ENCODE measurements around the gene RBP7.

RBP7 gene

DNA sequence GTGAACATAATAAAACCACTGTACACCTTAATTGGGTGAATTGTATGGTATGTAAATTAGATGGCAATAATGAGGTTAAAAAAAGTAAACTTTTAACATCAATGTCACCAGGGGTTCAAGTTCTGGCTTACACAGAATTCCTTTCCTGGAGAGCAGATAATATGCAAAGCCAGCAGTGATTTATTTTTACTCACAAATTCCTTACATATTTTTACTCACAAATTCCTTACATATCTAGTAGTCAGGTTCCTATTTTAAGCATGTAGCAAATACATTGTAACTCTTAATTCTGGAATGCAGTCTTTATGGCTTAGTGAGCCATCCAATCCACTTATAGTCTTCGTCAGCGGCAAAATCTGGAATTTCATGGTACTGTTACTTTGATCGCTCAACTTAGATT lies 34.4 kb downstream of the RBP7 start:
- DNase-seq: no peak

DNA sequence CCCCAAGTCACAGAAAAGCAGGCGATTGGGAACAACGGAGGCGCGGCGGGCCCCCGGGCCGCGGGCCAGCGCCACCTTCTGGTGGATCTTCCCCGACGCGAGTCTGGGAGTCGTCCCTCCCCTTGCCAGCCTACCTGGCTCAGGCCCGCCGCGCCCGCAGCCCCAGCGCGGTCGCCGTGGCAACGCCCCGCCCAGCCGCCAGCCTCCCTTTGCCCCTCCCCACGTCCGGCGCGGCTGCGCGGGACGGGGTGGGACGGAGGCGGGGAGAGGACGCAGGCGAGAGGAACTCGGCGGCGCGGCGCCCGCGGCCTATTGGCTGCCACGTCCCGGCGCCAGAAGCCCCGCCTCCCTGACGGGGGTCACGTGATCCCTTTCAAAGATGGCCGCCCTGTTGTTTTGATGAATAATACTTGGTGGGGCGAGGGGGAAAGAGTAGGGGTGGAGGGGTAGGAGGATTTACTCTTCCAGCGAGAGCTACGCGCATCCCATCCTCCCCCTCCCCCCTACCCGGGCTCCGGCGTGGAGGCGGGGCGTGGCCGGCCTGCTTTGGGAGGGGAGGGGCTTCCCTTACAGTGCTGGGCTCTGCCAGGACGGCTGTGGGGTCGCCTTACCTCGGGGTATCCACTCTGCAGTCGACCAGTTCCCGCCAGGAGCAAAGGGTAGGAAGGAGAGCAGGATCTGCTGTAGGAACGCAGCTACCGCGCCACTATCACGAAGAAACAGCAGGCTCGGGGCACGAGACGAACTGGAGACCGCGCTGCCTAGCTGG lies 35.7 kb downstream of the RBP7 start, which contains the start of gene UBE4B:
Gene UBE4B, plus strand, starts transcription at position 369 of the 769 bp plus-strand sequence. CDS start 713 bp downstream, outside the sequence.
- DNase-seq: peak; percentile 98 to 99

DNA sequence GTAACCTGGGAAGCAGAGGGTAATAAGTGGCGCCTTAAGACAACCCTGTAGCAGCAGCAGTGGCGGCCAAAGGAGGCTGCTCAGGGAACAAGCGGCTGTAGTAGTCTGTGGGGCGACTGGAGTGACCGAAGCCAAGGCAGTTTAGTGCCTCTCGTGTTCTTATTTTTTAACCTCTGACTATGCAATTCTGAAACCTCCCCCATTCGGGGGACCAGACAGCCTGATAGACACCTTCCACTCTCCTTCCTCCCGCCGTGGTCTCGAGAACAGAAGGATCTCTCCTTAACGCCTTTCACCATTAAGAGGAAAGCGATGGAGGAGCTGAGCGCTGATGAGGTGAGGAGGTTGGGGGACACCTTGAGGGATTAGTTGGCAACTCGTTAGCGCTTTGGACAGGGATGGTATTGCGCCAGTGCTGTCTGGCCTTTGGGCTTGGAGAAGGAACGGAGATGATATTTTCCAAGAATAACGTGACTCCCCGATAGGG lies 36.4 kb downstream of the RBP7 start:
- DNase-seq: peak; percentile 20 to 42

DNA sequence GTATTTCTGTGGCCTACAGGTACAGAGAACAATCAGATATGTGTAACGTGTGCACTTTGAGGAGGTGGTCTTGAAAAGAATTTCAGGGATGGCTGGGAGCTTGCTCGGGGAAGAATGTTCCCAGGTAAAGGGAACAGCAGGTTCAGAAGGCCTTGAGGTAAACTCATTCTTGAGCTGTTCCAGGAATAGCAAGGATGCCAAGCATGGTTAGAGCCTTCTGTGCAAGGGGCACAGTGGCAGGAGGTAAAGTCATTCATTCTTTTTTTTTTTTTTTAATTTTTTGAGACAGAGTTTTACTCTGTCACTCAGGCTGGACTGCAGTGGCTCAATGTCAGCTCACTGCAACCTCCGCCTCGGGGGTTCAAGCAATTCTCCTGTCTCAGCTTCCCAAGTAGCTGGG lies 45.7 kb downstream of the RBP7 start:
- no peak for DNase-seq

DNA sequence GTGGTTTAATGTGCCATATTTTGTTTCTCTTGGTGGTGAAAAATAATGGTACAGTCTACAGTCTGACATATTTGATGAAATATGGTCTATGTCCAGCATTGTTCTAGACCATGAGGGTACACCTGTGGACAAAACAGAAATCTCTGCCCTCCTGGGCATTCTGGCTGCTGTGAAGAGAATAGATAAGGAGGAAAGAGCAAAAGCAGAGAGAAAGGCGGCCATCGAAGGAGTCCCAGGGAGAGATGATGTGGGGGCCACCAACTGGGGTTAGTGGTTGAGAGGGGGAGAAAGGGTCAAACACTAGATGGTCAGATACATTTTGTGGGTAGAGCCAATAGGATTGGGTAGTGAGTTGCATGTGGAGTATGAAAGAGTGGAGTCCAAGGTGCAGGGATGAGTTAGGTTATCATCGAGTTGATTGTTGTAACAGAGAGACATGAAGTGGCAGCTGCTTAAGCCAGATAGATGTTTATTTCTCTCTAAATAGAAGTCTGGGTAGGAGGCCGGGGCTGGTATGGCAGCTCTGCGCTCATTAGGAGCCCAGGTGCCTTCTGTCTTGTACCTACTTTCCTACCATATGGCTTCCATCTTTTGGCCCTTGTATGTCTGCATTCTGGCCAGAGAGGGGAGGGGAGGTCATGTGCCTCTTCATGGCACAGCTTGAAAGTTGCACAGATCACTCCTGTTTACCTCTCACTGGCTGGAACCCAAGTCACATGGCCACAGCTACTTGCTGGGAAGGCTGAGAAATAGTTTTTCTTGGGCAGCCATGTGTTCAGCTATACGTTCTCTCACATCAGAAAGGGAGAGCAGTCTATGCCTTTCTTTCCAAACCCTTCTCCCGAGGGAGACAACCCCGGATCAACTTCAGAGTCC lies 48.7 kb downstream of the RBP7 start:
- DNase-seq: no peak

DNA sequence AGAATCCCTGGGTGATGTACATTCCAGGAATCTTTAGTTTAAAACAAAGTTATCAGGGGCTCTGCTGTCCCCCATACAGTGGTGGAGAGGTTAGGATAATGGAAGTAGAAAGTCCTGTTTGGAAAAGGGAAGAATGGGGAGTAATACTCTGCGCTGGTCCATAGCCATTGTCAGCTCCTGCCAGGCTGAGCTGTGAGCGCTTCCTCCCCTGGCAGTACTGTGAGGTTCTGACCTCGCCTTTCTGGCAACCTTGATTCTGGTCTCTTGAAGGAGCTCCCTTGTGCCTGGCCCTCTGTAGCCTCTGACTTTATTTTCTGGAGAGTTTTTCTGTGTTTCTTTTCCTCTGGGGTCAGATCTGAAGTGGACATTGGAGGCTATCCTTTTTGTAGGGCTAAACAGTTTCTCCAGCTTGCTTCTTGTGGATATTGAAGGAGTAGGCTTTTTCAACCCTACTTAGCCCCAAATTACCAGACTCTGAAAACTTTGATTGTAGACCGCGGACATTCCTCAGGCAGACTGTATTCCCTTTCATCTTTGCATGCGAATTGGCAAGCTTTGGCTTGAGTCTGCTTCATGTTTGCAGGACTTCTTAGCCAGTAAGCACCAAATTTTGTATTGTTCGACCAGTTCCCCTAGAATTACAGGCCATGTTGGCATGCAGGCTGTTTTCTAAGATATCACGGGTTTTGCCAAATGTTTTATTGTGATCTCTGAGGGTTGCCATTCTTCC lies 49.5 kb downstream of the RBP7 start:
- DNase-seq: no peak

DNA sequence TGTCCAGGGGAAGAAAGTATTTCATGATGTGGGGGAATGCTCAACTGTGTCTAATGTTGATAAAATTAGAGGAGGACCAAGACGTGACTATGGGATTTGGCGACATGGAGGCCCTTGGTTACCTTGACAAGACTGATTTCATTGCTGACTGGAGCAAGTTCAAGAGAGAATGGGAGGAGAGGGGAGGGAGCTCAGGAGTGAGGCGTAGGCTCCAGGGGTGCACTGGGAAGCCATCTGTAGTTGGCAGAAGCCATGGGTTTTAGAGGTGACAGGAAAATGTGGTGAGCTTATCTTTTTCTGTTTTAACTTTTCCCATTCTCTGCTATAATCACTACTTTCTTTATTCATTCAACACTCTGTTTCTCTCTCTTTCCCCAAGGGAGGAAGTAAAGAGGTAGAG lies 51.6 kb downstream of the RBP7 start:
- no peak for DNase-seq

DNA sequence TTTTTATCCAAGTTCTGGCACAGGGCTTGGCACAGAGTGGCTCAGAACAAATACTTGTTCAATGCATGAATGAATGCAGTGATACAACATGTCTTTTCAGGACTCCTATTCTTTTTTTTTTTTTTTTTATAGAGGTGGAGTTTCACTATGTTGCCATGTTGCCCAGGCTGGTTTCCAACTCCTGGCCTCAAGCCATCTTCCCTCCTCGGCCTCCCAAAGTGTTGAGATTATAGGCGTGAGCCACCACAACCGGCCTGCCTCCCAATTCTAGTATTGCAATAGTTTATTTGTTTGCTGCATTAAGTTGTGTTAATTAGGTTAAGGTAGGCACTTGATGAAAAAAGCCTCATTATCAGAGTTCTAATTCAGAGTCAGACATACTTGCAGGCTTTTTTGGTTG lies 53.6 kb downstream of the RBP7 start:
- no peak for DNase-seq

DNA sequence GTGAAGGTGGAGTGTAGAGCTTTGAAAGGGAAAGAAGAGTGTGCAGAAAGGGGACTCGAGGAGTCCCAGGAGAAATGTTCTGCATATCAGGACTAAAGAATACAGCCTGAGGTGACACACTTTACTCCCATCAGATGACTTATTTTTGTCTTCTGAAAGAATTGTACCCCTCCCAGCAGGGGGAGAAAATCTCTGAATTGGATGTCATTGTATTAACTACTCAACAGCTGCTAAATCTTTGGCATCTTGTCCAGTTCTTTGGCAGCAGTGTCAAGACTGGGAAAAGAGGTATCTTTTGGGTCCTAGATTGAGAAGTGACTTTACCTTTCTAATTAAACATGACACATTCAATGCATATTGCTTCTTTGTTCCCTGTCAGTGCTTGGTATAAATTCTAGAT lies 54.6 kb downstream of the RBP7 start:
- DNase-seq: no peak

DNA sequence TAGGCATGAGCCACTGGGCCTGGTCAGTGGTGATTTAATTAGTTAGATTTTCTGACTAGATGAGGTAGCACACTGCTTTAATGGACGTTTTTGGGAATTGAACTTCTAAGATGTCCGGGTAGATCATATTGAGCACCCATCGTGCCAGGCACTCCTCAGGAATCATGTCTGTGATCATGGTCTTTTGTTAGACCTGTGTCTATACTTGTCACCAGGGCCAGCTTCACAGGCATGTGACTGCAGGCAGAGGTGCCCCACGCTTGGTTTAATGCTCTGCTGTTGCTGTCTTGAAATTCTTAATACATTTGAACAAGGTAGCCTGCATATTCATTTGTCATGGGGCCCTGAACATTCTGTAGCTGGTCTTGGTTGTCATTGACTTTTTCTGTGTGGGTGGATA lies 55.3 kb downstream of the RBP7 start:
- no peak for DNase-seq

DNA sequence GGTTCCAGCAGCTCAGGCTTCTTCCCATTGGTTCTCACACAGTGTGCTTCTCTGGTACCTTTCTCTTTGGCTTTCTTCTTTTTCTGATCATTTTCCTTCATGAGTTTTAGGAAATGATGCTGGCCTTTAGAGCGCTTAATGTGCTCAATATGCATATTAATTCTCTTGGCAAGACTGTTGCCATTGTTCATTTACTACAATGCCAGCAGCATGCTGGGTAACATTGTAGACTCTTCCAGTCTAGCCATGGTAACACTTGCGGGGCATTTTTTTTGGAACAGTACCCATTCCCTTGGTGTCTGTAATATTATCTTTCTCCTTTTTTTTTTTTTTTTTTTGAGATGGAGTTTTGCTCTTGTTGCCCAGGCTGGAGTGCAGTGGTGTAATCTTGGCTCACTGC lies 57.4 kb downstream of the RBP7 start:
- DNase-seq: no peak

DNA sequence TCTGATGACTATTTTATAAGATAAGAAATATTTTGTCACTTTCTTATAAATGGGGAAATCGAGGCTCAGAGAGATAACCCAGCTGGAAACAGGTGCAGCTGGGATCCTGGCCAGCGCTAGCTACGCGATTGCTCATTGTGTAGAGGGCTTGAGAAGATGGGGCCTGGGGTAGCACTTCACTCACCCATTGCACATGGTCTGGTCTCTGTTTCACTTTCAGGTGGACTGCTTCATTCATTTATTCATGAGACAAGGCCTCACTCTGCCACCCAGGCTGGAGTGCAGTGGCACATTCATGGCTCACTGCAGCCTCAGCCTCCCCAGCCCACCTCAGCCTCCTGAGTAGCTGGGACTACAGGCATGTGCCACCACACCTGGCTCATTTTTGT lies 59.6 kb downstream of the RBP7 start:
- DNase-seq: no peak

DNA sequence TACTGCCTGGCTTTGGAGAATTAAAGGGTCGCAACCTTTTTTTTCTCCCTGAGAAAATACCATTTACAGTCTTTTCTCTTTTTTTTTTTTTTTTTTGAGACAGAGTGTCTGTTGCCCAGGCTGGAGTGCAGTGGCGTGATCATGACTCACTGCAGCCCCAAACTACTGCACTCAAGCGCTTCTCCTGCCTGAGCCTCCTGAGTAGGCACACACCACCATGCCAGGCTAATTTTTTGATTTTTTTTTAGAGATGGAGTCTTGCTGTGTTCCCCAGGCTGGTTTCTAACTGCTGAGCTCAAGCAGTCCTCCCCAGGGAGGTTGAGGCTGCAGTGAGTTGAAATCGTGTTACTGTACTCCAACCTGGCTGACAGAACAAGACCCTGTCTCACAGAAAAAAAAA lies 60.3 kb downstream of the RBP7 start:
- peak; percentile 43 to 65 for DNase-seq

DNA sequence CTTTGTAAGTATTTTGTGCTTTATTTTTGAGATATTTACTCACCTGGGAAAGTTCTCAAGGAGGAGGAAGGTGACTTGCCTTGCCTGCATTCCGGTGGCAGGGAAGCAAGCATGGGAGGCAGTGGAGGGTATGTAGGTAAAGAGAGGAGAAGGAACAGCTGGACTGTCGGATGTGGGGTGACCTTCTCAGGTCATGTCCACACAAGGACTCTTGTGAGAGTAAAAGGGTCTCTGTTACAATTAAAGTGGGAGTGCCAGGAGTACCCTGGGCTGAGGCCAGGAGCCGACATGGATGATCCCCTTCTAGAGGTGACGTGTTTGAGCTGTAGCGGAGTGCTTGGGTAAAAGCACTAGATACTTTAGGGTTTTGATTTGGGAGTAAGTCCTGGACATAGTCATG lies 60.8 kb downstream of the RBP7 start:
- DNase-seq: no peak

DNA sequence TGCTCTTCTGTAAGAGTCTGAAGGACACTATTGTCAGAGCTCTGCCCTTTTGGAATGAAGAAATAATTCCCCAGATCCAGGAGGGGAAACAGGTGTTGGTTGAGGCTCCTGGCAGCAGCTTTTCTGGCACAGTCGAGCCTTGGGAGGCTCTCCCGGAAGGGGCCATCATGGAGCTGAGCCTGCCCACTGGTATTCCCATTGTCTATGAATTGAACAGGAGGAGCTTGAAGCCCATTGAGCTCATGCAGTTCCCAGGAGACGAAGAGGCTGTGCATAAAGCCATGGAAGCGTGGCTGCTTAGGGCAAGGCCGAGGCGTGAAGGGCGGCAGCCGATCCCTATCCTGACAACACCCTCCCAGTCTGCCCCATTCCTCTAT lies 62.3 kb downstream of the RBP7 start:
- no peak for DNase-seq

DNA sequence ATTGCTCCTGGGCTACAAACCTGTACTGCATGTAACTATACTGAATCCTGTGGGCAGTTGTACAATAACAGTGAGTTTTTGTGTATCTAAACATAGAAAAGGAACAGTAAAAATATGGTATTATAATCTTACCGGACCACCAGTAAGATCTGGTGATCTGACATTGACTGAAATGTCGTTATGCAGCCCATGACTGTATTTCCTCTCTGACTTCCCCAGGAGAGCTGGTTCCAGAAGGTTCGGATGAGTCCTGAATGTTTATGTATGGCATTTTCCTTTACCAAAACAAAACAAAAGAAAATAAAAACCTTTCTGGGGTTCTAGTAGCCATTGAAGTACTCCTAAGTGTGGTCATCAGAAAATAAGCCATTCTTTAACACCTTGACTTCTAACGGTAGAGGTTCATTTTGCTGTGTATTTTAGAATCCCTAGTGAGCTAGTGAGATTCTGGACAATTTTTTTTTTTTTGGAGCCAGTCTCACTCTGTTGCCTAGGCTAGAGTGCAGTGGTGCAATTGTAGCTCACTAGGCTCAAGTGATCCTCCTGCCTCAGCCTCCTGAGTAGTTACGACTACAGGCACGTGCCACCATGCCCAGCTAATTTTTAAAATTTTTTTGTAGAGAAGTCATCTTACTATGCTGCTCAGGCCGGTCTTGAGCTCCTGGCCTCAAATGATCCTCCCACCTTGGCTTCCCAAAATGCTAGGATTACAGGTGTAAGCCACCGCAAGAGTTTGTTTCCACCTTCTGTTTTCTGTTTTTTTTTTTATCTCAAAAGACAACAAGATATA lies 63.5 kb downstream of the RBP7 start:
- no peak for DNase-seq

DNA sequence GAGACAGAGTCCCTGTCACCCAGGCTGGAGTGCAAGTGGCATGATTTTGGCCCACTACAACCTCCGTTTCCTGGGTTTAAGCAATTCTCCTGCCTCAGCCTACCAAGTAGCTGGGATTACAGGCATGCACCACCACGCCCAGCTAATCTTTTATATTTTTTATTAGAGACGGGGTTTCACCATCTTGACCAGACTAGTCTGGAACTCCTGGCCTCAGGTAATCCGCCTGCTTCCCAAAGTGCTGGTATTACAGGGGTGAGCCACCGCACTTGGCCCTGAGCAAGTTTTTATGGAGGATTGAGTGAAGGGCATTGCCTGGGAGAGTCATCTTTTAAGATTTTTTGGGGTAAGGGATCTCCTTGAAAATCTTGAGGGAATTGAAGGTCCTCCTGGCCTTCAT lies 64.2 kb downstream of the RBP7 start:
- no peak for DNase-seq

DNA sequence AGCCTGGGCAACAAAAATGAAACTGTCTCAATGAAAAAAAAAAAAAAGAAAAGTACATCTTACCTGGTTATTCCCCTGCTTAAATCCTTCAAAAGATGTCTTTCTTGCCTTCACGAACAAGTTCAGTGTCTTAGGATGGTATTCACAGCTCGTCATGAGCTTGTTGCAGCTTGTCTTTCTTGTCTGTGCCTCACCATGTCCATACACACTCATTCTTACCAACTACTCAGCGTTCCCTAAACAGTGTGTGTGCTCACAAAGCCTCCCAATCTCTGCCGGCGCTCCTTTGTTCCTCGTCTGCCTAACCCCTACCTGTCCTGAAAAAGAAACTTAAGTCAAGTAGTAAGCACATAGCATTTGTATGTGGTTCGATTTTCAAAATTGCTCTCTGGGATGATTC lies 66.8 kb downstream of the RBP7 start:
- DNase-seq: no peak

DNA sequence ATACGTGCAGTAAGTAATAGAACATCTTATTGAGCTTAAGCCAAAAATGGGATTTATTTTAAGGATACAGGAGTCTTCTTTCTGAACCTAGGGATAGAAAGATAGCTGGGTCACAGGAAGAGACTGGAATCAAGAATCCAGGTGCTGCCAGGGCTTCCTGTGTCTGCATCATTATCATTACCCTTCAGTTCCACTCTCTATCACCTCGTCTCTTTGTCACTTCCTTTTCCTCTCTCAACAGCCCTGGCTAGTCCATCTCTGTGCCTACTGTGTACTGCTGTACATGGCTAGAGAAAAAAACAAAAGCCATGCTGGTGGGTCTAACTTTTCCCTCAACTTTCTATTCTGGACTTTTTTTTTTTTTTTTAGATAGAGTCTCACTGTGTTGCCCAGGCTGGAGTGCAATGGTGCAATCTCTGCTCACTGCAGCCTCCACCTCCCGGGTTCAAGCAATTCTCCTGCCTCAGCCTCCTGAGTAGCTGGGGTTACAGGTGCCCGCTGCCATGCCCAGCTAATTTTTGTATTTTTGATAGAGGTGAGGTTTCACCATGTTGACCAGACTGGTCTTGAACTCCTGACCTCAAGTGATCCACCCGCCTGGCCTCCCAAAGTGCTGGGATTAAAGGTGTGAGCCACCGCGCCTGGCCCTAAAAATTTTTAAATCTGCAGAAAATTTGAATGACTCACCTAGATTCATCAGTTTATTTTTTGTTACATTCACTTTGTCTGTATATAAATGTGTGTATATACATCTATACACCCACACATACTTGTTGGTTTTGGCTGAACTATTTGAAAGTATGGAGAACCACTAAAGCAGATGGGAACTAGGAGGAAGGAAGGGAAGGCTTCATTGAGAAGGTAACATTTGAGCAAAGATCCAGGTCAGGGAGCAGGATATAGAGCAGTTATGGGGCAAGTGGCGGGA lies 67.7 kb downstream of the RBP7 start:
- DNase-seq: no peak

DNA sequence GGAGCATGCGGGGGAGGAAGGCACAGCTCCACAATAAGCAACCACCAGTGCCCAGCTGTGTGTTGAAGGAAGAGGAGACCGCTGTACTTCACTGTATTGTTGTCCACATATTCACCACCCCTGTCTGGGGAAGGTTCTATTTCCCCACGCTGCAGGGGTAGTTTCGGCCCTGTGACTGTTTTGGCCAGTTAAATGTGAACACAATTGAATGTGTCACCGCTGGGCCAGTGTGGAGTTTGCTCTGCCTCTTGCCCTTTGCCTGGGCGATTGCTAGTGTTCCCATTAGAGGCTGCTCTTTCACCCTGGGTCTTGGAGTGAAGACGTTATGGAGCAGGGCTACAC lies 68.3 kb downstream of the RBP7 start:
- DNase-seq: peak; percentile 90 to 94
